Keratinocyte (primary cell): ENCODE data around the gene ADAMTS13. TPM values are rescaled to one million over a fixed set of nuclear protein-coding genes. Genes with fewer than 3 reads are reported as not detected.

Experiments used
- DNase-seq: peaks from one replicate; pipeline ENCODE4 v3.0.0-alpha.2; 2011; ENCODE audit warnings: low read depth, missing footprints, low spot score
- FAIRE-seq: peaks from 2 replicates; lab custom pipeline; 2011; peaks lifted over from hg19 to GRCh38; lab: Jason Lieb, UNC
- H2AFZ ChIP-seq: 2 replicates; pipeline ENCODE4 v1.6.0; 2012; ENCODE audit warnings: low read length, control low read depth, inconsistent platforms; ENCODE audit not compliant: control insufficient read depth
- H3K27ac ChIP-seq: 2 replicates; pipeline ENCODE4 v1.5.1; 2011; ENCODE audit warnings: low read length; ENCODE audit not compliant: control insufficient read depth, insufficient read depth
- H3K27me3 ChIP-seq: 3 replicates; pipeline ENCODE4 v1.6.0; 2011; ENCODE audit warnings: low read length; ENCODE audit not compliant: control insufficient read depth, insufficient read depth; ENCODE audit errors: extremely low read depth
- H3K36me3 ChIP-seq, 2 experiments: 2 replicates in 1 of 2; 3 replicates in 1 of 2; pipeline ENCODE4 v1.5.1; 2011; ENCODE audit warnings: low read length in 2 of 2, mild to moderate bottlenecking in 1 of 2; ENCODE audit not compliant: control insufficient read depth in 2 of 2, insufficient read depth in 2 of 2; ENCODE audit errors: extremely low read depth in 1 of 2
- H3K4me1 ChIP-seq: 3 replicates; pipeline ENCODE4 v1.5.1; 2011; ENCODE audit warnings: low read length; ENCODE audit not compliant: control insufficient read depth, insufficient read depth; ENCODE audit errors: extremely low read depth
- H3K4me2 ChIP-seq: 3 replicates; pipeline ENCODE4 v1.6.0; 2011; ENCODE audit warnings: low read depth, low read length; ENCODE audit not compliant: control insufficient read depth, insufficient read depth; ENCODE audit errors: extremely low read depth
- H3K4me3 ChIP-seq, 3 experiments: fragments of 200-600 bp in 1 of 3; sonication (generic) in 1 of 3; 2 replicates in 2 of 3; 3 replicates in 1 of 3; pipeline ENCODE4 v1.5.1; 2011 to 2016; ENCODE audit warnings: low read length in 3 of 3, mild to moderate bottlenecking in 3 of 3, control low read depth in 2 of 3, inconsistent platforms in 1 of 3, low read depth in 1 of 3, mixed read lengths in 1 of 3, mixed run types in 1 of 3, moderate library complexity in 1 of 3; ENCODE audit not compliant: control insufficient read depth in 2 of 3, insufficient read depth in 2 of 3; ENCODE audit errors: extremely low read depth in 1 of 3
- H3K79me2 ChIP-seq: 2 replicates; pipeline ENCODE4 v1.6.0; 2012; ENCODE audit warnings: low read length; ENCODE audit not compliant: control insufficient read depth, insufficient read depth
- H3K9ac ChIP-seq: 3 replicates; pipeline ENCODE4 v1.6.0; 2011; ENCODE audit warnings: low read length; ENCODE audit not compliant: control insufficient read depth, insufficient read depth; ENCODE audit errors: extremely low read depth
- H3K9me1 ChIP-seq: 3 replicates; pipeline ENCODE4 v1.6.0; 2011; ENCODE audit warnings: low read length; ENCODE audit not compliant: control insufficient read depth, insufficient read depth; ENCODE audit errors: extremely low read depth
- H3K9me3 ChIP-seq: 2 replicates; pipeline ENCODE4 v1.5.1; 2012; ENCODE audit warnings: low read depth, low read length; ENCODE audit not compliant: control insufficient read depth
- H4K20me1 ChIP-seq: 3 replicates; pipeline ENCODE4 v1.6.0; 2011; ENCODE audit warnings: low read length; ENCODE audit not compliant: control insufficient read depth, insufficient read depth; ENCODE audit errors: extremely low read depth
- EZH2 ChIP-seq: IDR thresholded peaks from one replicate; pipeline ENCODE4 v1.6.1; 2012; ENCODE audit warnings: inconsistent platforms, mild to moderate bottlenecking, low read length, moderate library complexity
- dilution Hi-C: fragments of 300-500 bp; cut with MboI; formaldehyde crosslinking; loops from one replicate; pipeline ENCODE4 v1.7.0; 2020; ENCODE audit warnings: low sequenced_read_pairs; ENCODE audit not compliant: extremely low pct_ligation_motif_present
- polyA plus RNA-seq, 5 experiments: library from polyadenylated mRNA; depleted of rRNA in 3 of 5; stranded (reverse) in 3 of 5; stranded (forward) in 1 of 5; unstranded in 1 of 5; fragments of >200 nt; gene quantifications; 1 replicate in 1 of 5; 2 replicates in 3 of 5; 3 replicates in 1 of 5; pipeline versions ENCODE4 v1.2.1 to v1.2.3, GENCODE V29; 2011 to 2012; ENCODE audit warnings: missing spikeins in 2 of 5, low read depth in 1 of 5, low replicate concordance in 1 of 5
- TF ChIP-seq, protein P1 (sequence below), 3 experiments: IDR thresholded peaks in 1 of 3; conservative IDR thresholded peaks in 1 of 3; optimal IDR thresholded peaks in 1 of 3; 2 replicates in 2 of 3; 3 replicates in 1 of 3; pipeline versions ENCODE3 to v1.5.1; 2011; ENCODE audit warnings: low read length in 3 of 3, mild to moderate bottlenecking in 3 of 3, moderate library complexity in 2 of 3, control low read depth in 1 of 3, inconsistent platforms in 1 of 3; ENCODE audit not compliant: insufficient read depth in 2 of 3; ENCODE audit errors: extremely low read depth in 1 of 3

Gene ADAMTS13
- polyA plus RNA-seq, 1 donor (not counting 4 experiments of a cell fraction or from before 2014, with no cell fraction given), result 1.1 TPM

DNA sequence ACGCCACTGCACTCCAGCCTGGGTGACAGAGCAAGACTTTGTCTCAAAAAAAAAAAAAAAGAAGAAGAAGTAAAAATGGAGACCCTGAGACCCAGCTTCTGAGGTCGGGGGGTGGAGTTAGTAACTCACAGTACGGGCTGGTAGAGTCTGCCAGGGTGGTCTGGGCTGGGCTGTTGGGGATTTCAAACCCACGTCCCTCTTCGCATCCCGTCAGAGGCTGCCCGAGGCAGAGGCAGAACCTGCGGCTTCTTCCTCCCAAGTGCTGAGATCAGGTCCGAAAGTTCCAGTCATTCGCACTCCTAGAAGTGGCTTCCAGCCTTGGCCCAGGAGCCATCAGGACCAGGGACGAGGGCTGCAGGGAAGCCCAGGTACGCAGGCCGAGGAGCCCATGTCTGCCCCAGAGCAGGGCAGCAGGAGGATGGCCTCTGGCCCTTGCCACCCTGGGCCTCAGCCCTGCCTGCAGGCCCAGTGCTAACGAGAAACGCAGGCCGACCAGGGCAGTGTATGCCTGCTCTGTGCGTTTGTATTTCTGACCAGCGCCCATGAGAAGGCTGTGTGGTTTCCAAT lies 66.6 kb downstream of the ADAMTS13 start:
- no peaks in the 10 kb centered on the region for H3K36me3 ChIP-seq
- DNase-seq, result no peak
- peaks cover 12% of the 10 kb centered on the region for H3K4me1 ChIP-seq
- H3K4me2 ChIP-seq, result no peak overlapping the region
- H3K79me2 ChIP-seq, result no peaks in the 10 kb centered on the region
- FAIRE-seq, result no peak
- H3K4me3 ChIP-seq, result no peak overlapping the region
- no peaks in the 10 kb centered on the region for H3K9me3 ChIP-seq
- no peaks in the 10 kb centered on the region for H3K9me1 ChIP-seq
- no peak overlapping the region for H3K27ac ChIP-seq
- no peaks in the 10 kb centered on the region for H4K20me1 ChIP-seq
- H3K9ac ChIP-seq, result no peak overlapping the region
- peaks cover 23% of the 10 kb centered on the region for H3K27me3 ChIP-seq
- TF ChIP-seq, protein P1, sequence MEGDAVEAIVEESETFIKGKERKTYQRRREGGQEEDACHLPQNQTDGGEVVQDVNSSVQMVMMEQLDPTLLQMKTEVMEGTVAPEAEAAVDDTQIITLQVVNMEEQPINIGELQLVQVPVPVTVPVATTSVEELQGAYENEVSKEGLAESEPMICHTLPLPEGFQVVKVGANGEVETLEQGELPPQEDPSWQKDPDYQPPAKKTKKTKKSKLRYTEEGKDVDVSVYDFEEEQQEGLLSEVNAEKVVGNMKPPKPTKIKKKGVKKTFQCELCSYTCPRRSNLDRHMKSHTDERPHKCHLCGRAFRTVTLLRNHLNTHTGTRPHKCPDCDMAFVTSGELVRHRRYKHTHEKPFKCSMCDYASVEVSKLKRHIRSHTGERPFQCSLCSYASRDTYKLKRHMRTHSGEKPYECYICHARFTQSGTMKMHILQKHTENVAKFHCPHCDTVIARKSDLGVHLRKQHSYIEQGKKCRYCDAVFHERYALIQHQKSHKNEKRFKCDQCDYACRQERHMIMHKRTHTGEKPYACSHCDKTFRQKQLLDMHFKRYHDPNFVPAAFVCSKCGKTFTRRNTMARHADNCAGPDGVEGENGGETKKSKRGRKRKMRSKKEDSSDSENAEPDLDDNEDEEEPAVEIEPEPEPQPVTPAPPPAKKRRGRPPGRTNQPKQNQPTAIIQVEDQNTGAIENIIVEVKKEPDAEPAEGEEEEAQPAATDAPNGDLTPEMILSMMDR (optimal IDR thresholded peaks at IDR 0.05 in 1 of 3, IDR thresholded peaks at IDR 0.05 in 1 of 3, conservative IDR thresholded peaks at IDR 0.05 in 1 of 3; ENCODE audit: extremely low read depth in 1 of 3, insufficient read depth in 2 of 3, low read length in 3 of 3), result no peak
- no peak for TF ChIP-seq EZH2
- dilution Hi-C loops, result no loop called here
- no peak overlapping the region for H2AFZ ChIP-seq

DNA sequence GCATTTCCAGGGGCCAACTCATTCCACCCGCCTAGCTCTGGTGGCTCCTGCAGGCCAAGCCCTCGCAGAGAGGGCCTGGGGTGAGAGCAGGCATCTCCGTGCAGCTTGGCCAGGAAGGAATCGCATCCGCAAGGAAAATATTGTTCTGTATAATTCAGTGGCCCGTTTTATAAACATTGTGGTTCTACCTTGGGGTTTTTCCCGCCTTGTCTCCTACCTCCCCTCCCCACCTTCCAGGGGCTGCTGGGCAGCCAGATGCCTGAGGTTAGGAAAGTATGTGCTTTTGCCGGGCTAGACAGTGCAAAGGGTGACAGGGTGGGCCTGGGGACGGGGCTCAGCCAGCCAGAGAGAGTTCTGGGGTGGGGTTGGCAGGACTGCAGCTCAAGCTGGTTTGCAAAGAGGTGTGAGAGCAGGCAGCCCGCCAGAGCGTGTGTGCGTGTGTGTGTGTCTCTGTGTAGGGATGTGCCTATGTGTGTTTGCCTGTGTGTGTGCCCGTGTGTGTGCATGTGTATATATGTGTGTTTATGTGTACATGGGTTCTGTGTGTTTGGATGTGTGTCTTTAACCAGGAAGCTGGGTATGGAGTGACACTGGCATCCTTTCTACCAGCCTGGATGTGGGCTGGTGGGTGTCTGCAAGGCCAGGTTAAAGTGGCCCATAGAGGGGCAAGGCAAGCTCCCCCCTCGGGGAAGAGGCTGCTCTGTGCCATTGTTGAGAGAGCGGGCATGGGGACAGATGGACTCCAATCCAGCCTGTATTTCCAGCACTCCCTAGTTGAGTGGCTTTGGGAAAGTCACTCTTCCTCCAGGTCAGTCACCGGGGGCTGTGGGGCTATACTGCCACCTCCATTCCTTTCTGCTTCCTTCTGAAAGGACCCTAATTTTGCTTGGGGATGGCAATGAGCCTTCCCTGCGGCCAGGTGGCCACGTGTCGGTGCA lies 67.4 kb downstream of the ADAMTS13 start:
- no peak for TF ChIP-seq EZH2
- TF ChIP-seq, protein P1 (optimal IDR thresholded peaks at IDR 0.05 in 1 of 3, IDR thresholded peaks at IDR 0.05 in 1 of 3, conservative IDR thresholded peaks at IDR 0.05 in 1 of 3; ENCODE audit: extremely low read depth in 1 of 3, insufficient read depth in 2 of 3, low read length in 3 of 3), result no peak
- Histone ChIP-seq H3K79me2 (no peaks in the 10 kb centered on the region), H2AFZ (no peak overlapping the region), H3K9ac (no peak overlapping the region), H3K36me3 (no peaks in the 10 kb centered on the region), H3K9me3 (no peaks in the 10 kb centered on the region), H3K9me1 (no peaks in the 10 kb centered on the region), H3K27me3 (peaks cover 21% of the 10 kb centered on the region), H3K27ac (no peak overlapping the region), H4K20me1 (no peaks in the 10 kb centered on the region), H3K4me2 (no peak overlapping the region), H3K4me1 (peaks cover 12% of the 10 kb centered on the region), H3K4me3 (no peak overlapping the region)
- FAIRE-seq (no peak), DNase-seq (no peak)
- dilution Hi-C loops, result no loop called here
